ENCODE data around the gene MRPL27. TPM values are rescaled to one million over a fixed set of nuclear protein-coding genes. Genes with fewer than 3 reads are reported as not detected.

MRPL27 gene
- total RNA-seq, 2 donors from 2014 or later = 70.9 to 76.7 TPM

GRCh38 chr17:50349243-50349600 lies 23.8 kb downstream of the MRPL27 start:
- Mint-ChIP-seq H3K27ac (no peak overlapping the region), H3K27me3 (ENCODE audit: insufficient read depth) (peaks cover 14% of the 10 kb centered on the region), H3K4me3 (no peak overlapping the region), H3K4me1 (peaks cover 28% of the 10 kb centered on the region), H3K36me3 (ENCODE audit: low read depth) (peaks cover 33% of the 10 kb centered on the region), H3K9me3 (no peaks in the 10 kb centered on the region)
- no peak overlapping the region for H3K4me3 ChIP-seq (ENCODE audit: low read length)
- peak; percentile 39 for DNase-seq
- peaks cover 9% of the 10 kb centered on the region for H3K36me3 ChIP-seq (ENCODE audit: control insufficient read depth, insufficient read depth, low read length)
- peaks cover 10% of the 10 kb centered on the region for H3K27me3 ChIP-seq (ENCODE audit: control insufficient read depth, insufficient read depth, low read length, poor library complexity, severe bottlenecking)
- peaks cover 10% of the 10 kb centered on the region for H3K4me1 ChIP-seq (ENCODE audit: control insufficient read depth, insufficient read depth, low read length)
- no peak overlapping the region for H3K9ac ChIP-seq (ENCODE audit: extremely low read depth, low read length, poor library complexity, severe bottlenecking)
- 81 to 93% methylated on average over 3 to 5 of the region's 5 CpGs for WGBS, 2 experiments (ENCODE audit: insufficient coverage in 1 of 2, insufficient read length in 1 of 2)
- H3K9me3 ChIP-seq (ENCODE audit: control insufficient read depth, low read length) = no peaks in the 10 kb centered on the region
- H3K27ac ChIP-seq (ENCODE audit: low read depth, low read length) = no peak overlapping the region
- no peak for TF ChIP-seq CTCF (conservative IDR thresholded peaks at IDR 0.05)

- Histone ChIP-seq H3K4me3 (ENCODE audit: low read length) (no peak overlapping the region), H3K27ac (ENCODE audit: low read depth, low read length) (no peak overlapping the region), H3K36me3 (ENCODE audit: control insufficient read depth, insufficient read depth, low read length) (peaks cover 4% of the 10 kb centered on the region), H3K27me3 (ENCODE audit: control insufficient read depth, insufficient read depth, low read length, poor library complexity, severe bottlenecking) (peaks cover 10% of the 10 kb centered on the region), H3K9me3 (ENCODE audit: control insufficient read depth, low read length) (no peaks in the 10 kb centered on the region), H3K4me1 (ENCODE audit: control insufficient read depth, insufficient read depth, low read length) (peaks cover 10% of the 10 kb centered on the region), H3K9ac (ENCODE audit: extremely low read depth, low read length, poor library complexity, severe bottlenecking) (no peak overlapping the region)
- no peak overlapping the region for H3K27ac Mint-ChIP-seq
- H3K4me1 Mint-ChIP-seq = peaks cover 28% of the 10 kb centered on the region
- no peak for TF ChIP-seq CTCF (conservative IDR thresholded peaks at IDR 0.05)
- no peaks in the 10 kb centered on the region for H3K9me3 Mint-ChIP-seq
- peak overlapping the region; percentile 94 for H3K4me3 Mint-ChIP-seq
- H3K36me3 Mint-ChIP-seq (ENCODE audit: low read depth) = peaks cover 32% of the 10 kb centered on the region
- WGBS, 2 experiments (ENCODE audit: insufficient coverage in 1 of 2, insufficient read length in 1 of 2) = 84 to 94% methylated on average over 3 to 7 of the region's 7 CpGs
- peaks cover 16% of the 10 kb centered on the region for H3K27me3 Mint-ChIP-seq (ENCODE audit: insufficient read depth)
- peak; percentile 47 for DNase-seq
These were observed 24.3 kb downstream of the MRPL27 start for GRCh38 chr17:50348522-50349242.

- Histone ChIP-seq H3K9ac (ENCODE audit: extremely low read depth, low read length, poor library complexity, severe bottlenecking) (no peak overlapping the region), H3K27ac (ENCODE audit: low read depth, low read length) (no peak overlapping the region), H3K4me3 (ENCODE audit: low read length) (peak overlapping the region; percentile 87), H3K4me1 (ENCODE audit: control insufficient read depth, insufficient read depth, low read length) (peaks cover 10% of the 10 kb centered on the region), H3K36me3 (ENCODE audit: control insufficient read depth, insufficient read depth, low read length) (peaks cover under 1% of the 10 kb centered on the region), H3K27me3 (ENCODE audit: control insufficient read depth, insufficient read depth, low read length, poor library complexity, severe bottlenecking) (peaks cover 10% of the 10 kb centered on the region), H3K9me3 (ENCODE audit: control insufficient read depth, low read length) (no peaks in the 10 kb centered on the region)
- H3K4me3 Mint-ChIP-seq = peak overlapping the region; percentile 94
- H3K36me3 Mint-ChIP-seq (ENCODE audit: low read depth) = peaks cover 26% of the 10 kb centered on the region
- peaks cover 16% of the 10 kb centered on the region for H3K27me3 Mint-ChIP-seq (ENCODE audit: insufficient read depth)
- H3K4me1 Mint-ChIP-seq = peaks cover 28% of the 10 kb centered on the region
- 67 to 86% methylated on average over 1 to 2 of the region's 3 CpGs for WGBS, 2 experiments (ENCODE audit: insufficient coverage in 1 of 2, insufficient read length in 1 of 2)
- no peak overlapping the region for H3K27ac Mint-ChIP-seq
- TF ChIP-seq CTCF (conservative IDR thresholded peaks at IDR 0.05) = no peak
- no peak for DNase-seq
- H3K9me3 Mint-ChIP-seq = no peaks in the 10 kb centered on the region
These were observed 25.1 kb downstream of the MRPL27 start for GRCh38 chr17:50347894-50348291.

Data from endodermal cell (in vitro differentiated cells).